Right lobe of liver (tissue), 6 donors: ENCODE measurements around the gene SEPTIN2. TPM values are rescaled to one million over a fixed set of nuclear protein-coding genes. Genes with fewer than 3 reads are reported as not detected.

ENCODE experiments used
- ATAC-seq, 4 donors: fragments of 200-7000 bp; cut with Tn5 transposase; one replicate each; pipeline ENCODE4 v1.9.1; 2020; ENCODE audit warnings: mild to moderate bottlenecking in 4 of 4, moderate library complexity in 4 of 4
- DNase-seq, 3 donors: peaks; one replicate each; pipeline ENCODE4 v3.0.0-alpha.2; 2020
- H3K27ac ChIP-seq, 3 donors: fragments of 200-600 bp; one replicate each; pipeline ENCODE4 v1.8.0; 2022
- H3K27me3 ChIP-seq, 2 donors: fragments of 200-600 bp; one replicate each; pipeline ENCODE4 v1.8.0; 2022
- H3K36me3 ChIP-seq, 4 donors: fragments of 200-600 bp; sonication (generic) in 1 of 4; one replicate each; pipeline versions ENCODE4 v1.5.1 to v1.8.0; 2017 to 2022; ENCODE audit warnings: control low read depth in 1 of 4
- H3K4me1 ChIP-seq, 4 donors: fragments of 200-600 bp; sonication (generic) in 1 of 4; one replicate each; pipeline versions ENCODE4 v1.5.1 to v1.8.0; 2017 to 2022; ENCODE audit warnings: control low read depth in 1 of 4
- H3K4me3 ChIP-seq, 3 donors: fragments of 200-600 bp; one replicate each; pipeline ENCODE4 v1.8.0; 2022
- H3K9me3 ChIP-seq, 4 donors: fragments of 200-600 bp; sonication (generic) in 1 of 4; one replicate each; pipeline versions ENCODE4 v1.5.1 to v1.8.0; 2017 to 2022; ENCODE audit warnings: control low read depth in 1 of 4
- POLR2A ChIP-seq: fragments of 450-650 bp; IDR thresholded peaks from one replicate; pipeline ENCODE4 v1.6.1; 2017; ENCODE audit warnings: antibody characterized with exemption, mild to moderate bottlenecking
- WGBS: methylation state at CpG from one replicate; pipeline ENCODE4 v1.1.6; 2018; ENCODE audit warnings: low coverage, low lambda C conversion rate; ENCODE audit not compliant: insufficient coverage; ENCODE audit errors: missing lambda C conversion rate; 5-methylcytosine and 5-hydroxymethylcytosine counted together
- intact Hi-C, 2 donors: fragments of 100-400 bp; cut with DNase I; formaldehyde crosslinking; loops; one replicate each; pipeline versions ENCODE4 v1.11.2 to v1.14.1; 2022
- total RNA-seq, 6 experiments: library from RNA; depleted of rRNA in 2 of 6; stranded (reverse); fragments of >200 nt in 2 of 6; fragmentation: NEBNext Ultra II Directional in 3 of 6; extraction: Animal tissue kit (Norgen Biotek cat#: 25700) in 3 of 6; gene quantifications; one replicate each; pipeline versions ENCODE4 v1.1.0 to v1.2.4, GENCODE V29; 2016 to 2023
- TF ChIP-seq, protein P1 (sequence below), 4 donors: fragments of 200-600 bp in 3 of 4; fragments of 450-650 bp in 1 of 4; IDR thresholded peaks; one replicate each; pipeline versions ENCODE4 v1.5.1 to v1.8.0; 2016 to 2022; ENCODE audit warnings: antibody characterized with exemption in 4 of 4, mild to moderate bottlenecking in 2 of 4
- donor health status: DM: no; HTN: yes; CAD: no.
- donor health status: DM: no; HTN: no; CAD: no.
- donor health status: DM: no; HTN: no; CAD: no.
- donor health status: DM: no; HTN: yes; CAD: no.
- donor health status: DM: no; HTN: yes; CAD: no.

Gene SEPTIN2
- total RNA-seq, 6 experiments from 2014 or later = 66.6 to 97.9 (median 86.2) TPM

GRCh38 chr2:241323778-241324177, 8.1 kb downstream of the SEPTIN2 start:
- H3K36me3 ChIP-seq = peaks cover 0 to 14% (median 4%) of the 10 kb centered on the region in 4 donors
- H3K27ac ChIP-seq = no peak overlapping the region
- no peak overlapping the region for H3K4me3 ChIP-seq
- no peaks in the 10 kb centered on the region for H3K27me3 ChIP-seq
- TF ChIP-seq POLR2A = no peak
- TF ChIP-seq, protein P1, sequence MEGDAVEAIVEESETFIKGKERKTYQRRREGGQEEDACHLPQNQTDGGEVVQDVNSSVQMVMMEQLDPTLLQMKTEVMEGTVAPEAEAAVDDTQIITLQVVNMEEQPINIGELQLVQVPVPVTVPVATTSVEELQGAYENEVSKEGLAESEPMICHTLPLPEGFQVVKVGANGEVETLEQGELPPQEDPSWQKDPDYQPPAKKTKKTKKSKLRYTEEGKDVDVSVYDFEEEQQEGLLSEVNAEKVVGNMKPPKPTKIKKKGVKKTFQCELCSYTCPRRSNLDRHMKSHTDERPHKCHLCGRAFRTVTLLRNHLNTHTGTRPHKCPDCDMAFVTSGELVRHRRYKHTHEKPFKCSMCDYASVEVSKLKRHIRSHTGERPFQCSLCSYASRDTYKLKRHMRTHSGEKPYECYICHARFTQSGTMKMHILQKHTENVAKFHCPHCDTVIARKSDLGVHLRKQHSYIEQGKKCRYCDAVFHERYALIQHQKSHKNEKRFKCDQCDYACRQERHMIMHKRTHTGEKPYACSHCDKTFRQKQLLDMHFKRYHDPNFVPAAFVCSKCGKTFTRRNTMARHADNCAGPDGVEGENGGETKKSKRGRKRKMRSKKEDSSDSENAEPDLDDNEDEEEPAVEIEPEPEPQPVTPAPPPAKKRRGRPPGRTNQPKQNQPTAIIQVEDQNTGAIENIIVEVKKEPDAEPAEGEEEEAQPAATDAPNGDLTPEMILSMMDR (IDR thresholded peaks at IDR 0.05) = no peak
- intact Hi-C loops = no loop called here
- H3K9me3 ChIP-seq = no peaks in the 10 kb centered on the region
- DNase-seq (no peak), ATAC-seq (no peak)
- WGBS = 79% methylated on average over 5 of the region's 5 CpGs
- peaks cover 0 to 33% (median 10%) of the 10 kb centered on the region in 4 donors for H3K4me1 ChIP-seq

DNA sequence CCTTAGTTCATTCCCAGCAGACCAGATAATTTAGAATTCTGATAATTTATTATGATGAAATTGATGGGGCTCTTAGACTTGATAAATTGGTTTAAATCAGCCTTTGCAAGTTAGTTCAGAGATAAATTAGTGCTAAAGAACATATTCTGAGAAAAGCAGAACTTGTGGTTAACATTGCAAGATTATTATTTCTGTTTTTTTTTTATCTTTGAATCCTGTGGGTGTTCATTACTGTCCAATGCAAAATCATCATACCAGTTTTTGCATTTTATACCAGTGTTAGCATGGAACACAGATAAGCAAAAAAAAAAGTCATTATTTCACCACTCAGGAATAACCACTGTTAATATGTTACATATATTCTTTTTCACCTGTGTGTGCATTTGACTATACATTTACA, 9.1 kb downstream of the SEPTIN2 start:
- Histone ChIP-seq H3K9me3 (no peaks in the 10 kb centered on the region), H3K4me3 (no peak overlapping the region), H3K4me1 (peaks cover 0 to 23% (median 8%) of the 10 kb centered on the region in 4 donors), H3K27ac (no peak overlapping the region), H3K36me3 (peaks cover 0 to 20% (median 4%) of the 10 kb centered on the region in 4 donors), H3K27me3 (no peaks in the 10 kb centered on the region)
- DNase-seq (no peak), ATAC-seq (no peak)
- intact Hi-C loops = no loop called here
- TF ChIP-seq, protein P1 (IDR thresholded peaks at IDR 0.05) = no peak
- TF ChIP-seq POLR2A = no peak

GRCh38 chr2:241325257-241325656, 9.5 kb downstream of the SEPTIN2 start:
- Histone ChIP-seq H3K27ac (no peak overlapping the region), H3K27me3 (no peaks in the 10 kb centered on the region), H3K36me3 (peaks cover 0 to 20% (median 4%) of the 10 kb centered on the region in 4 donors), H3K4me1 (peaks cover 0 to 18% (median 6%) of the 10 kb centered on the region in 4 donors), H3K4me3 (no peak overlapping the region), H3K9me3 (no peaks in the 10 kb centered on the region)
- TF ChIP-seq POLR2A = no peak
- TF ChIP-seq, protein P1 (IDR thresholded peaks at IDR 0.05) = no peak
- intact Hi-C loops = no loop called here
- no peak for DNase-seq
- 100% methylated on average over 1 of the region's 1 CpG for WGBS
- ATAC-seq = no peak

- intact Hi-C loops = no loop called here
- Histone ChIP-seq H3K4me3 (no peak overlapping the region), H3K4me1 (no peaks in the 10 kb centered on the region), H3K27ac (no peak overlapping the region), H3K9me3 (no peaks in the 10 kb centered on the region), H3K27me3 (no peaks in the 10 kb centered on the region), H3K36me3 (peaks cover 0 to 29% (median 4%) of the 10 kb centered on the region in 4 donors)
- DNase-seq (no peak), ATAC-seq (no peak)
- 89% methylated on average over 11 of the region's 11 CpGs for WGBS
- no peak for TF ChIP-seq POLR2A
- TF ChIP-seq, protein P1 (IDR thresholded peaks at IDR 0.05) = no peak
Observed at GRCh38 chr2:241329669-241330615, 14.2 kb downstream of the SEPTIN2 start.
